NK-92 treated with Interleukin-12 subunit alpha and Interleukin-12 subunit beta, amount 100 ng/mL, for 24 hours (cell line): Measurements from ENCODE around the gene PLA2R1.
"Not testable (repeated sequence)": the region's sequence is repeated elsewhere in the genome, so short reads cannot be mapped to it uniquely, and the experiment has no call there.

Experiments used
- DNase-seq: peaks from one replicate; lab custom pipeline; 2025; lab: John Stamatoyannopoulos, UW

Gene PLA2R1

DNA sequence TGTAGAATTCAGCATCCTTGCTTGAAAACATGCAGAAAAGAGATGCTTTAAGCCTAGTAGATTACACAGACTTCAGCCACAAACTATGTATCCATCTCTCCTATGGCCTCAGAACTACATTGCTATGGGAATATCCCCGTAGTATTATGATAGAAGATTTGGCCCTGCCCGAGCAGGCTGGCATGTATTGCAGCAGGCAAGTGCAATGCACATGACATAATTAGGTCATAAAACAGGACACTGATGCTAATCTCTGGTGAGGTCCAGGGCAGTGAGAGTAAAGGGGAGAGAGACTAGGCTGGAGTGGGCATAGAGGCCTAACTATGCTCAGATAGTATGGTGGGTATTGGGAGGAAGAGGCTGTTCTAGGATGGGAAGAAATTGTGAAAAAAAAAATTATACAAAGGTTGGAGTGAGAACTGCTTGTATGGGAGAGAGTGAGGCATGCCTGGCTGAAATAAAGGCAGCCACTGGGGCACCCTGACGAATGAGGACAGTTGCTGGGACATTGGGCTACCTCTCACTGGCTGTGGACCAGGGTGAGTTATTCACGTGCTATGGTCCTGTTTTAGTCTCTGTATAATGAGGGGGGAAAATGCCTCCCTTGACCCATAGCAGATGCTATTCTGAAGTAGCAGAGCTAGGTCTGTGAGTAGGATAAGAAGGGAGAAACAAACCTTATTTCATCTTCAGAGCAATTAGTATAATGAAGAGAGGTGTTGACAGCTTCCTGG, 1.6 kb upstream of the PLA2R1 start:
- no peak for DNase-seq

DNA sequence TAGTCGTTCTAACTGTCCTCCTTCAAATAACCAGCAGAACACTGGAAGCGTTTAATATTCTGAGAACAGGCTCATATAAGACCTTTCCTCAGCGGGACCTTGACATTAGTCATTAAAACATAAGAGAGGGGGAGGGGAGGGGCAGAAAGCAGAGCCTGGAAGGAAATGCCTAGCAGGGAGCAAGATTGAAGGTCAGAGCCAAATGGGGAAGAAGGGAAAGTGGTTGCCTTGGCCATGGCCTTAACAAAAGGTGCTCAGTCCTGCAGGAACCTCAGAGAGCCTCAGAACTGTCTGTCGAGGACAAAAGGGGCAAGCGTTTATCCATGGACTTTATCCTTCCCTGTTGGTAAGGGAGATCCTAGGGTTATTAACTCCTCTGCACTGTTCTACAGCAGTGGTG, 856 bp upstream of the PLA2R1 start:
- DNase-seq = no peak

DNA sequence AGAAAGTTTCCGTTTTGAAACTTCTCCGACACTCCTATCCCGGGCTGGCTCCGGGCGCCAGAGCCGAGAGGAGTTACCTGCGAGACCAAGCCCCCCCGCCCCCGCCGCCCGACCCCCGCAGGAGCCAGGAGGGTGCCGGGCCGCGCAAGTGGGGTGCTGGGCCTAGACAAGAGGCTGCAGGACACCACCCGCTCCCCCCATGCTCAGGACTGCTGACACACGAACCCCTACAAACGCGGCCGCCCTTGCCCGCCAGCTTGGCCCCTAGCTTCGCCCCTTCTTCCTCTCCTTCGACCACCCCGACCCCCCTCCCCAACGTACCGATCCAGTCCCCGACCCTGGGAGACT, 497 bp downstream of the PLA2R1 start:
- no peak for DNase-seq

DNA sequence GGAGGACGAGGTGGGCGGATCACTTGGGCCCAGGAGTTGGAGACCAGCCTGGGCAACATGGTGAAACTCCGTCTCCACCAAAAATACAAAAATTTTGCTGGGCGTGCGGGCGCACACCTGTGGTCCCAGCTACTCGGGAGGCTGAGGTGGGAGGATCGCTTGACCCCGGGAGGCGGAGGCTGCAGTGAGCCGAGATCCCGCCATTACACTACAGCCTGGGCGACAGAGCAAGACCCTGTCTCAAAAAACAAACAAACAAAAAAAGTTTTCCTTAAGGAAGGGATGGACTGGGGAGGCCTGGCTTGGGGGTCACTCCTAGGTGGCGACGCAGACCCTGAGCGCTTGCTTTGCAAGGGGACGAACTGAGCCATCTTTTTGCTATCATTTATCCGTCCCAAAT, 882 bp downstream of the PLA2R1 start:
- DNase-seq = no peak

DNA sequence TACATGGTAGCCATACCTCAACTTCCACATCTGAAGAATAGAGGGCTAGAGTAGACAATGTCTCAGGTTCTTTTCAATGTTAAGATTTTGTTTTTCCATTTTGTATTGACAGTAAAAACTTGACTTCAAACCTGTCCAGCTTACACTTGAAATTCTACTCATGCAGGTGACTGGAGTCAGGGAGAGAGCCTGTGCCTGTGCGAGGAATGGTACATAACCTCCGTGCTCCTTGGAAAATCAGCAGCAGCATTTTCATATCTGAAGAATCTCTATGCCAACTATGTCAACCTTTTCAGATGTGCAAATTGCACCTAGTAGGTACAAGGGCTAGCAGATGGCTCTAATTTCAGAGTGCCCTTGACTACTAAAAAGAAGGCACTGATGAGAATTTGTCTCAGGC, 2.1 kb downstream of the PLA2R1 start:
- DNase-seq = no peak

DNA sequence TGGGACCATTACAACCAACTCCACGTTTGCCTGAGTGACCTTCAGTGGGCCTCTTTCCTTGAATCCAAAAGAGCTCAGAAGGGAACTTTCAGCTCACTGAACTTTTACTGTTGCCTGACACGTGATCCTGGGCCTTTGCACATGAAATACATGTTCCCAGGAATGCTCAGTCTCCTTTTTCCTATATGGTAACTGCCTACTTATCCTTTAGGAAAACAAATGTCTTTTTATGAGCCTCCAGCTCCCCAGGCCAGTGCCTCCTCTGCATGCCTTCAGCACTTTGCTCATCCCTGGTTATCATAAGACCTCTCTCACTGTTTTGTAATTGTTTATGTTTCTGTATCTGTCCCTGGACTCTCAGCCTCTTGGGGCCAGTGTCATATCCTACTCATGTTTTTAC, 5.1 kb downstream of the PLA2R1 start:
- DNase-seq = no peak

DNA sequence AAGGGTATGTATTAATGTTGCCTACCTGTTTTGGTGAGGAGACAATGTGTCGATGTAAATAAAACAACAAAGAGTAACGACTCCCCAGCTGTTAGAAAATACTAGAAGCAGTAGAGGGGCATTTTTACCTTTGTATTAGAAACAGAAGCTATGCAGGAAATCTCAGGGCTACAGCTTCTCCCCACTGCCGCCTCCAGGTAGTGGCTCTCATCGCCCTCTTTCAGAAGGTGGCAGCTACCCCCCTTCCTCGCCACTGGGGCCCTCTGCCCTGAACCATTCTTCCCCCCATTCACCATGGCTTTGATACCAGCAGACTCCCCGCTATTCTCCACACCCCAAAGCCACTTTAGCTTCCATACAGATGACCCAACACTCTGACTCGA, 6.7 kb downstream of the PLA2R1 start:
- DNase-seq = no peak

DNA sequence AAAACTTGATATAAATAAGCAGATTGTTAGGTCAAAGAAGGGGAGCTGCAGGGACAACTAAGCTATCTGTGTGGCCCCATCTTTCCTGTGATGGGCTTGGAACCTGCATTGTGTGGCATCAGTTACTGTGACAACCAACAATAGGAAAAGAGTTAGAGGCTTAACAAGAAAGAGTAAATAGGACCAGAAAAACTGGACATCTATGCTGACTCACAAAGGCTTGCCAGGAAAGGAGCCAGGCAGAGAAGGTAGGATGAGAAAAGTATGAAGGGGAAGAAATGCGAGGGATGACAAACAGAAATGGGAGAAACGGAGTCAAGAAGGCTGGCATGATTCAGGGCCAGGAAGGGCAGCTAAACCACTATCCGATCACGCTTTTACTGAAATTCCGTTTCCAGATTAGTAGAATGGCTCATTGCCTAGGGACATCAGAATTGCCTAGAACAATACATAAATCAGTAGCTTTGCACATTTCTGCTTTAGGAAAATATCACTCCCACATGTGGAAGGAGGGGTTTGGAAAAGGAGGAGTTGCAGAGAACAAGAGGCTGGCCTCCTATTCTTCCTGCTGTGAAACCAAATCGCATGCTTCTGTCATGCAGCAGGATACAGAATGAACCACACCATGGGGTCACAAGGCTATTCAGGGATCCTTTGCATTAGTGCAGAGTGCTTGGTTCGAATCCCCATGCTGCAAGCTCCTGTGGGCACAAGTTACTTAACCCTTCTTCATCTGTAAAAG, 7.3 kb downstream of the PLA2R1 start:
- DNase-seq = no peak

DNA sequence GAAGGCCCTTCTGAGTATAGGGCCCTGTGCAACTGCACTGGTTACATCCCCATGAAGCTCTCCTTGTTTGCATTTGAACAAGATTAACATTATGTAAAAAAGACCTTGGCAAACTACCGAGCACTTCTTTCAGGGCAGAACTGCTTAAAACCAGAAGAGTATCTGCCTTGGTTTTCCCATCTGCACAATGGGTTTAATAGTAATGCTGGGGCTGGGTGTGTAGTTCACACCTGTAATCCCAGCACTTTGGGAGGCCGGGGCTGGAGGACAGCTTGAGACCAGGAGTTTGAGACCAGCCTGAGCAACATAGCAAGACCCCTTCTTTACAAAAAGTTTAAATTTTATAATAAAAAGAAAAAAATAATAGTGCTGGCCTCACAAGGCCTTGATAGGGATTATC, 8.5 kb downstream of the PLA2R1 start:
- DNase-seq = no peak

DNA sequence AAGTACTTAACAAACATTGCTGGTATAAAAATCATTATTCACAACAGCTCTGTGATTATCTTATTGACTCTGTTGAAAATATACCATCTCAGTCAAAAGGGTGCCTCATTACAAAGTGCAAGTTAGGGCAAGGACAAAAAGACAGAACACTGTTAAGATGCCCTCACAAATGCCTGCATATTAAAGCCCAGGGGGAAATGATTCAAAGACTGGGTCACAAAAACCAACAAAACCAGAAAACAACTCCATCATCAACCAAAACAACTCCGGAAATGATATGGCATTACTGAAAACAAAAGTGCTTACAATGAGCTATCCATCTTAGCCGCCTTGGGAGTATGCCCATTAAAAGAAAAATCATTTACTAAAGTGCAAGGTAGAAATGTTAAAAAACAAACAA, 9.9 kb downstream of the PLA2R1 start:
- DNase-seq = no peak

DNA sequence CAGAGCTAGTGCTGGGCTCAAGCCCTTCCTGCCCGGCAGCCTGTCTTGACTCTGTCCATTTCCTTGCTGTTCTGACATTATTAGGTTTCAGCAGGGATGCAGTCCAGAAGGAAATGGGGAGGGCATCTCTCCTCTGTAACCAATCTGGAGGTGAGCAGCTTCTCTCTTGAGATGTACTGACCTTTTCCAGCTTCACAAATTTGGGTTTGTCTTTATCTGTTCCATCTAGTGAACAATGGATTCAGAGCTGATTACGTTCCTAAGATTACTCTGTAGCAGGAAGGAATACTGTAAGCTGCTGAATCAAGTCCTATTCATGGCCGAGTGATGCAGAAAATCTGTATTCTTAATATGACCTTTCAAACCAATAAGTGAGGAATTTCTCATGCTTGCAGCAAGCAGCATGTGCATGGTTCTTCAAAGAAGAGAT, 11.0 kb downstream of the PLA2R1 start:
- no peak for DNase-seq

DNA sequence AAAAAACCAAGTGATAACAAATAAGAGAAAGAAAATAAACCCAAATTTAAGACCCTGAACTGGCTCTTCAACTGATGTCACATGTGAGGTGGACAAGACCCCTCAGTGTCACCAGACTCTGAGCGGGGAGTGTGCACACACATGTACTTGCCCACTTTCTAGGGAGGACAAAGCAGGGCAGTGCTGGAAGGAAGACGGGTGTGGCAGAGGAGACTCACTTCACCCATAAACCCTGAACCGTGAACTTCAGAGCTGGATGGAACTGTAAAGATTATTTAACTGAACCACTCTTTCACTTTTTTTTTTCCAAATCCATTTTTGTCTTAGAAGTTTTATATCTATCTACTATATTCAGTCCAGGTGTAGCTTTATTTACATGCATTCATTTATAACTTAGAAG, 12.3 kb downstream of the PLA2R1 start:
- no peak for DNase-seq

DNA sequence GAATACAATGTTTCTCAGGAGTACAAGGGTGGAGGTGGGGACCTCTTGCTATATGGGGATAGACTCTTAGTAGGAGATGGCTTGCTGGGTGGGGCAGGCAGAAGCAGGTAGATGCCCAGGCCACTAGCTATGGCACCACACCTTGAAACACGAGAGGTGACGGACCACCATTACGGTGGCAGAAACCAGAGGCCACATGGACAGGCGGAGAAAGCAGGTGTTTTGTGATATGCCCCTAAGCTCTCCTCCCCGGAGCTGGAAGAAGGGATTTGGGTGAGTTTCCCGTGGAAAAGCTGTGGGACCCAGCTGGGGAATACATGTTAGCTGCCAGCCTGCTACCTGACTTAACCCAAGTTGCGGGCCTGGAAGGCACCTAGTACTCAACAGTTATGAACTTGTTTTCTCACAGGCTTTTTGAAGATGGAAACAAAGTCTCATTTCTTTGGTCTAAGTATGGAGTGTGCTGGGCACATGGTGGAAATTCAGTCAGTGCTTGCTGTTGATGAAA, 16.7 kb downstream of the PLA2R1 start:
- no peak for DNase-seq

DNA sequence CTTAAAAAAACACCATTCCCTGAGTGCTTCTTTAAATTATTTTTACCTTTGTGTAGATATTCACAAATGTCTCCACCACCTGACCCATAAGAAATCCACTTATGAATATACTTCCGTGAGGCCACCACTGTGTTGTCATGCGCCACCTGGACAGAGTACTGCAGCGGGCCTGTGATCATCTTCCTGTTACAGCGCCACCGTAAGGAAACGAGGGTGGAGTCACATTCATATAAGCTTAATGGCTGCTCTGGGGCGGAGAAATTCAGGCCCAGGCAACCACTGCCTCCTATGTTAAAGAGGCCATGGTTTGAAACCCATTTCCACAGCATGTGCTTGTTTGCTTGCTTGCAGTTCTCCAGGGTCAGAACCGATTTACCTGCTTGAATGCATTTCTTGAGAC, 17.7 kb downstream of the PLA2R1 start:
- no peak for DNase-seq

DNA sequence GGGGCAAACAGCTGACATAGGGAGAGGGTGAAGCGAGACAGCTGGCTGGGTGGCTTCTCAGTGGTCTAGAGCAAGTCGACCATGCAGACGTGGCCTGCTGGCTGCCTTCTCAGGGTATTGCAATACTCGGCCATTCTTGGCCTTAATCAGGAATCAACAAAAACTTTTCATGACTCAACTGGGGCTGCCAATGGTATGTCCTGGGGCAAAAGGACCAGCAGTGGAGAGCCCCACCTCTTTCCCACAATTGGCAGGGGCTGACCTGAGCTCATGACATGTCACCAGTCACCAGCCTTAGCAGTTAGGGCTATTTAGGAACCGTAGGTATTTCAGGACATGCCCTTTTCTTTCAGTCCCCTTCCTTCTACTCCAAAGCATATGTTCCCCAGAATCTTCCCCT, 19.1 kb downstream of the PLA2R1 start:
- no peak for DNase-seq

DNA sequence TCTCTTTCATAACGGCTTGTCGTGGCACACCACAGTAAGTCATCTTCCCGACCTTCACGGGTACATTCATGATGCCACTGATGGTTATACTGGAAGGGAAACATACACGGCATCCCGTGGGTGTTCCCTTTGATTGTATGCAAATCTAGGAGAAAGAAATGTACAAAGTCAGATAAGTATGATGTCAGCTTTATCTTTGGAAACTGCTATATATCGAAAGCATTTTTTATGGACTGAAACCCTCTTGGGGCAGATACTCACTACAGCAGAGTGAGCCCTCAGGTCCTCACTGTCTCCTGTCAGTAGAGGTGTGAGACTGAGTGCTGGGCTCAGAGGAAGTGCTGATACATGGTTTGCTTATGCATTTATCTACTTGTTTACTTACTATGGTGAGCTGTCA, 20.4 kb downstream of the PLA2R1 start:
- no peak for DNase-seq

DNA sequence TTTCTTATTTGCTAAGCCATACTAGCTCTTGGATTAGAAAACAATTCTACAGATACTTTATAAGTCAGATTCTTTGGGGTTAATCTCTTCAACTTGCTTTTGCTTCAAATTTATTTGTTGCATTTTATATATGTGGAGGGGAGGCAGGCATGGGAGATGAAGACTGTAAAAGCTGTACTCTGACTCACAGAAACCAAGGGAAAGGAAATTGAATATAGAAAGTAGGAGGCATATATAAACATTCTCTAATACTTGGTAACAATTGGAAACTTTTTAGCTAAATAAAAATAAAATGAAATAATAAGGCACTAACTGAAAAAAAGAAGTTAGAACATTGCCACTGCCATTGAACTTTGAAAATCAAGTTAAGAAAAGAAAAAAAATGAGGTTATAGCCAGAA, 21.3 kb downstream of the PLA2R1 start:
- no peak for DNase-seq

DNA sequence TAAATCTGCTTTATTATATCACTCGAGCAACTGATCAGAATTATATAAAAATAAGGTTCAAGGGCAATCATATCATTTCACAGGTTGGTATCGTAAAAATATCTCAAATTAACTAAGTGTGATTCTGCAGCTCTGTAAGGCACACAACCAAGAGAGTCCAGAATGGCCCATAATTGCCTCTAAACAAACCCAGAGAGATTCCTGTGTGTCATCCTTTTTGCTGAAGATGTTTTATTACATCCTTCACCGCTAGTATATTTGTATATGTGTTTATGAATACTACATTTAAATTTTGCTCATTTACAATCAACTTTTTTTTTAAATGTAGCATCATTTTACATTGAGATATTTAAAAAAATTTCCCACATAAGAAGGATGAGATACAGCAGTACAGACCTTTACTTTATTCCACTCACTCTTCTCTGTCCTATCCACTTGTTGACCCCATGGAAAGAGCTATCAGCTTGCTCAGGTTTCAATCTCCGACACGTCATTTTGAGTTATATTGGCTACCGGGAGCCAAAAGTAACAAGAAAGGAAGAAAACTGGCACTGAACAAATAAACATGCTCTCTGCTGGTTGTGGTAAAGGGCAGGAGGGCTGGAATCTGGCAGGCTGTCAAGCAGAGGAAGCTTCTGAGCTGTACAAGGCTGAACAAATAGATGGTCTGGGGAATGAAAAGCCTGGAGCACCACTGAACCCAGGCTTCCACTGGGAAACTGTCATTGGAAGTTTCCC, 23.1 kb downstream of the PLA2R1 start:
- DNase-seq = no peak

DNA sequence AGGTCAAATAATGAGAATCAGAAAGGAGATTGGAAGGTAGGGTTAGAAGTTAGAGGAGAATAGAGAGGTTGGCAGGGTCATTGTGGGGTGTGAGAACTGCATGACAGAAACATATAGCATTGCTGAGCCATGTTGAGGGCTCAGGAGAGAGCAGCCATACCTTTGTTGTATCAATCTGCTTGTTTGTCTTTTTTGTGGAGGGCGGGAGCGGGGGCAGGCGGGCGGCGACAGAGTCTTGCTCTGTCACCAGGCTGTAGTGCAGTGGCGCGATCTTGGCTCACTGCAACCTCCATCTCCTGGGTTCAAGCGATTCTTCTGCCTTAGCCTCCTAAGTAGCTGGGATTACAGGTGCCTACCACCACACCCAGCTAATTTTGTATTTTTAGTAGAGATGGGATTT, 23.8 kb downstream of the PLA2R1 start:
- not testable (repeated sequence) for DNase-seq

DNA sequence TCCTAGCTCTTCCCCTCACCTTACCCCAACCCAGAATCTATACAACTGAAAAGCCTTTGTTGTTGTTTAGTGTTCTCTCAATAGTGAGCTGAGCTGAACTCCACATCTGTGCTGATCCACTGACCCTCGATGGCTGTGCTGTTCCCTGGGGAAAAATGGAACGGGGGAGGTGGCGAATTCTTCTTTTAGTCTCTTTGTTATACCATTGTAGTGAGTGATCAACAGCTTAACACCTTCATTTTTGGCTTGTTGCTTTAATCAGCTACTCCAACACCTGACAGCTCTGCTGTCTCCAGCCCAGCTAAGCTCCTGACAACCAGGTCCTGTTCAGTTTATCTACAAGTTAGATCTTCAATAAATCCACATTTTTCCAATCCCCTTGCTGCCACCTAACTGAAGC, 25.7 kb downstream of the PLA2R1 start:
- no peak for DNase-seq

DNA sequence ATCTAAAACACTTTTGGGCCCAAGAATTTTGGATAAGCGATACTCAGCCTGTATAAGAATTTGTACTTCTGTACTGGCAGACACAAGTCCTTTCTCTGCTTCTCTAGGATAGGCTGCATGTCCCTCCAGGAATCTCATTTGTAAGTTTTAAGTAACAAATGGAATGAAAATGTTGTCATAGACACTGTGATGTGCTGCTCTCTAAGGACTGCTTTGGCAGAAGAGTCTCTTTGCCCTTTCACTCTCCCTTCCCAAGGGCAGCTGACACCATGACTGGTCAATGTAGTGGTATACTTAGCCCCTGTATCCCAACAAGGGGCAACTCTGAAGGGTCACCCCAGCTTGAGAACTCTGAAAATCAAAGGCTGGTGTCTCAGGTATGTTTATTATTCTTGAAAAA, 27.3 kb downstream of the PLA2R1 start:
- DNase-seq = no peak

DNA sequence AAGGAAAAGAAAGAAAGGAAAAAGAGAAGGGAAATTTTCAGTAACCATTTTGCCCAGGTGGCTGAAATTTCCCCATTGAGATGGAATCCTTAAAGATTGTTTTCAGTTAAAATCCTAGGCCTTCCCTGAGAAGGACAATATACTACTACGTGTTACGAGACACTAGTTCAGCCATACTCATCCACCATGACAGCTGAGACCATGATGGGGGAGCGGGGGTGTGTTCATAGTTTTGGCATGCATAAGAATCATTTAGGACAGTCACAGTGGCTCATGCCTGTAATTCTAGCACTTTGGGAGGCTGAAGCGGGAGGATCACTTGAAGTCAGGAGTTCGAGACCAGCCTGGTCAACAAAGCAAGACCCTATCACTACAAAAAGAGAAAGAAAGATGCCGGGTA, 28.0 kb downstream of the PLA2R1 start:
- DNase-seq = no peak

DNA sequence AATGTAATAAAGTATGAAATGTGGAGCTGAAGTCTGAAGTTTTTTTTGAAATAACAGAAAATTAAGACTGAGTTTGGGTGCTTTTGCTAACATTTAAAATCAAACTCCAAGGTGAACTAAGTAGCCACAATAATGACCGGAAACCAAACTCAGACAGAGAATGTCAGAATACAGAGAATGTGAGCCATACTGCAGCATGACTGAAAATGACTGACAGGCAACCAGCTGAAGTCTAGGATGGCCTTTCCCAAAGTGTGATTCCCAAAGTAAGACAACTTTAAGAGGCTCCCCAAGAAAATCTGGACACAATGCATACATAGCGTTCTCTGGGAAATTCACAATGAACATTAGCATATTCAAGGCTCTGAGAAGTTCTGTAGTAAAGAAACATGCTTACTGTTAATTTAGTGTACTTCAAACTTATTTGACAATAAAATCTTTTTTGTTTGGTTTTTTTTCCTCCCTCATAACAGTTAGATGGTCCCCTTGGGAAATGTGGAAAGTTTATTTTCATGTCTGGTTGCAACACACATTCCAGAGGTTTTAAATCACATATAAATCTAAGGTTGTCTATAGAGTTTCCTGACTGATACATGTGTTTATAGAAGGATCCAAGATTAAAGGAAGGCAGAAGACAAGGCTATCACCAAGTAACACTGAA, 28.6 kb downstream of the PLA2R1 start:
- DNase-seq = no peak
